ENCODE results near the gene TTC4. TPM values are rescaled to one million over a fixed set of nuclear protein-coding genes. Genes with fewer than 3 reads are reported as not detected.

Gene TTC4
- total RNA-seq, 1 experiment from 2014 or later = 30.8 TPM

DNA sequence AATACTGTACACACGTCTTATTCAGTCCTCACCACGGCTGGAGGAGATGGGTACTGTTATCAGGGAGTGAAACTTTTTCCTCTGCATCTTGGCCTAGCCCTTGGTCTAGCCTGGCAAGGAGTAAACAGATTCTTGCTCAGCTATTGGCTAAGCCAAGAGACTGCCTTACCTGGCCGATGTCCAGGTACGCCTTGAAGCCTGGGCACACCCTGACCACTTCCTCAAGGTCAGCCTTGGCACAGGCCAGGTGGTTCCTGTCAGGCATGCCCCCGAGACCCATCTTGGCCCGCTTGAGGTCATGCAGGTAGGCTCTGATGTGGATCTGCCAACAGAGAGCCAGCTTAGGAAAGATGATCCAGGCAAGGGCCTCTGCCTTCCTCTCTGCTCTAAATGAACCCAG is 66.5 kb downstream of the TTC4 start:
- Histone ChIP-seq H3K23me2 (ENCODE audit: insufficient read length, low read depth, low read length, poor library complexity, severe bottlenecking) (no peaks in the 10 kb centered on the region), H4K5ac (ENCODE audit: insufficient read length, low read depth, low read length) (no peak overlapping the region), H2BK15ac (ENCODE audit: low read depth, low read length) (no peak overlapping the region), H3K79me2 (ENCODE audit: insufficient read depth, low read length) (no peaks in the 10 kb centered on the region), H4K91ac (ENCODE audit: insufficient read length, low read depth, low read length) (no peak overlapping the region), H2BK5ac (ENCODE audit: insufficient read length, low read length) (no peak overlapping the region), H3K14ac (ENCODE audit: insufficient read depth, low read length) (no peak overlapping the region), H2BK12ac (ENCODE audit: insufficient read length, low read depth, low read length) (no peak overlapping the region), H3K27ac (ENCODE audit: insufficient read length, low read depth, low read length) (no peak overlapping the region), H3K9me3 (ENCODE audit: control insufficient read depth, low read depth, low read length) (no peaks in the 10 kb centered on the region), H2BK20ac (ENCODE audit: low read depth, low read length, poor library complexity, severe bottlenecking) (no peak overlapping the region), H3K56ac (ENCODE audit: insufficient read length, low read depth, low read length) (no peak overlapping the region), H3K23ac (ENCODE audit: insufficient read length, low read depth, low read length) (no peak overlapping the region), H2AFZ (ENCODE audit: low read length) (no peak overlapping the region), H3K9ac (ENCODE audit: extremely low read depth, insufficient read length, low read length) (no peak overlapping the region), H3K18ac (ENCODE audit: insufficient read length, low read depth, low read length) (no peak overlapping the region), H3K4ac (ENCODE audit: low read depth, low read length) (no peak overlapping the region), H2AK5ac (ENCODE audit: insufficient read length, low read length) (no peak overlapping the region), H4K8ac (replicated peaks; ENCODE audit: insufficient read length, low read depth, low read length) (no peak overlapping the region), H3K79me1 (ENCODE audit: insufficient read depth, low read depth, low read length, poor library complexity, severe bottlenecking) (no peaks in the 10 kb centered on the region), H3K27me3 (ENCODE audit: insufficient read depth, low read length) (peaks cover 3% of the 10 kb centered on the region; the same call in 1 of the 2 replicates), H3K4me2 (ENCODE audit: insufficient read depth, insufficient read length, low read length) (no peak overlapping the region), H3K4me1 (ENCODE audit: insufficient read depth, low read length) (no peaks in the 10 kb centered on the region), H3T11ph (ENCODE audit: low read length) (no peak overlapping the region), H2BK120ac (ENCODE audit: low read depth, low read length, poor library complexity, severe bottlenecking) (no peak overlapping the region), H4K20me1 (ENCODE audit: control insufficient read depth, insufficient read depth, insufficient read length) (no peaks in the 10 kb centered on the region)
- Mint-ChIP-seq H3K27me3 (ENCODE audit: low read depth) (peaks cover 59% of the 10 kb centered on the region), H3K27ac (no peak overlapping the region), H3K4me1 (peaks cover 0 to 6% of the 10 kb centered on the region in 2 experiments; a peak in 1 of 4 replicates), H3K36me3 (ENCODE audit: insufficient read depth in 1 of 3, low read depth in 3 of 3) (no peaks in the 10 kb centered on the region), H3K9me3 (no peaks in the 10 kb centered on the region), H3K4me3 (no peak overlapping the region)
- WGBS (ENCODE audit: extremely low coverage, insufficient read length, low lambda C conversion rate) = no CpG with 5 or more reads among the region's 6 CpGs
- no peak for DNase-seq
- TF ChIP-seq, protein P1, sequence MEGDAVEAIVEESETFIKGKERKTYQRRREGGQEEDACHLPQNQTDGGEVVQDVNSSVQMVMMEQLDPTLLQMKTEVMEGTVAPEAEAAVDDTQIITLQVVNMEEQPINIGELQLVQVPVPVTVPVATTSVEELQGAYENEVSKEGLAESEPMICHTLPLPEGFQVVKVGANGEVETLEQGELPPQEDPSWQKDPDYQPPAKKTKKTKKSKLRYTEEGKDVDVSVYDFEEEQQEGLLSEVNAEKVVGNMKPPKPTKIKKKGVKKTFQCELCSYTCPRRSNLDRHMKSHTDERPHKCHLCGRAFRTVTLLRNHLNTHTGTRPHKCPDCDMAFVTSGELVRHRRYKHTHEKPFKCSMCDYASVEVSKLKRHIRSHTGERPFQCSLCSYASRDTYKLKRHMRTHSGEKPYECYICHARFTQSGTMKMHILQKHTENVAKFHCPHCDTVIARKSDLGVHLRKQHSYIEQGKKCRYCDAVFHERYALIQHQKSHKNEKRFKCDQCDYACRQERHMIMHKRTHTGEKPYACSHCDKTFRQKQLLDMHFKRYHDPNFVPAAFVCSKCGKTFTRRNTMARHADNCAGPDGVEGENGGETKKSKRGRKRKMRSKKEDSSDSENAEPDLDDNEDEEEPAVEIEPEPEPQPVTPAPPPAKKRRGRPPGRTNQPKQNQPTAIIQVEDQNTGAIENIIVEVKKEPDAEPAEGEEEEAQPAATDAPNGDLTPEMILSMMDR (conservative IDR thresholded peaks at IDR 0.05) = no peak
